Measurements from ENCODE around the gene ZNF8. TPM values are rescaled to one million over a fixed set of nuclear protein-coding genes. Genes with fewer than 3 reads are reported as not detected.
A peak's percentile ranks its signal among the peaks of the same experiment; 100 is the strongest.

ZNF8 gene
- total RNA-seq, 2 experiments from 2014 or later, result 5.2 to 5.8 TPM

GRCh38 chr19:58336216-58336615, 57.5 kb downstream of the ZNF8 start:
- no peak for DNase-seq
- H3K4me1 Mint-ChIP-seq (ENCODE audit: low read depth), result peaks cover 6% of the 10 kb centered on the region
- no peak overlapping the region for H3K27ac Mint-ChIP-seq
- TF ChIP-seq CTCF (IDR thresholded peaks at IDR 0.05), result no peak
- H3K4me3 Mint-ChIP-seq, result no peak overlapping the region
- H3K9me3 Mint-ChIP-seq, result no peaks in the 10 kb centered on the region
- POLR2A ChIA-PET, result interaction anchor here (1.7 kb wide), 1 partner anchor 11 kb away, joined by 4 read pairs; no protein-coding TSS in a partner anchor
- intact Hi-C loops (cut with micrococcal nuclease), result no loop called here
- H3K27me3 Mint-ChIP-seq, result no peaks in the 10 kb centered on the region
- ATAC-seq, result no peak
- CTCF ChIA-PET, result no interaction called here
- peaks cover 36% of the 10 kb centered on the region for H3K36me3 Mint-ChIP-seq (ENCODE audit: low read depth)

GRCh38 chr19:58336820-58337219, 58.1 kb downstream of the ZNF8 start:
- no peak for DNase-seq
- peaks cover 38% of the 10 kb centered on the region for H3K36me3 Mint-ChIP-seq (ENCODE audit: low read depth)
- intact Hi-C loops (cut with micrococcal nuclease), result no loop called here
- H3K4me1 Mint-ChIP-seq (ENCODE audit: low read depth), result peaks cover 6% of the 10 kb centered on the region
- no peak for TF ChIP-seq CTCF (IDR thresholded peaks at IDR 0.05)
- no peaks in the 10 kb centered on the region for H3K27me3 Mint-ChIP-seq
- H3K27ac Mint-ChIP-seq, result no peak overlapping the region
- ChIA-PET CTCF (no interaction called here), POLR2A (interaction anchor here (1.7 kb wide), 1 partner anchor 10 kb away, joined by 4 read pairs; no protein-coding TSS in a partner anchor)
- no peaks in the 10 kb centered on the region for H3K9me3 Mint-ChIP-seq
- no peak overlapping the region for H3K4me3 Mint-ChIP-seq
- ATAC-seq, result no peak

- Mint-ChIP-seq H3K4me1 (ENCODE audit: low read depth) (peaks cover 6% of the 10 kb centered on the region), H3K27me3 (no peaks in the 10 kb centered on the region), H3K27ac (no peak overlapping the region), H3K9me3 (no peaks in the 10 kb centered on the region), H3K4me3 (no peak overlapping the region), H3K36me3 (ENCODE audit: low read depth) (peaks cover 42% of the 10 kb centered on the region)
- ATAC-seq (no peak), DNase-seq (no peak)
- intact Hi-C loops (cut with micrococcal nuclease), result no loop called here
- CTCF ChIA-PET, result interaction anchor here (1.1 kb wide), 1 partner anchor 9 kb away, joined by 3 read pairs; no protein-coding TSS in a partner anchor
- no peak for TF ChIP-seq CTCF (IDR thresholded peaks at IDR 0.05)
- POLR2A ChIA-PET, result no interaction called here
Observed at GRCh38 chr19:58338336-58338735, 59.6 kb downstream of the ZNF8 start.

- no peak overlapping the region for H3K27ac Mint-ChIP-seq
- DNase-seq, result no peak
- H3K4me1 Mint-ChIP-seq (ENCODE audit: low read depth), result peaks cover 6% of the 10 kb centered on the region
- intact Hi-C loops (cut with micrococcal nuclease), result no loop called here
- no peaks in the 10 kb centered on the region for H3K27me3 Mint-ChIP-seq
- ChIA-PET POLR2A (interaction anchor here (1.2 kb wide), 1 partner anchor 18 kb away, joined by 4 read pairs; no protein-coding TSS in a partner anchor), CTCF (interaction anchor here (0.7 to 1.1 kb wide), 2 partner anchors 8 to 12 kb away, joined by 3 read pairs; partner anchors contain the start of gene ZSCAN22)
- no peak for ATAC-seq
- peaks cover 45% of the 10 kb centered on the region for H3K36me3 Mint-ChIP-seq (ENCODE audit: low read depth)
- H3K9me3 Mint-ChIP-seq, result no peaks in the 10 kb centered on the region
- no peak overlapping the region for H3K4me3 Mint-ChIP-seq
- no peak for TF ChIP-seq CTCF (IDR thresholded peaks at IDR 0.05)
Observed at GRCh38 chr19:58338825-58339558, 60.2 kb downstream of the ZNF8 start.

- no peaks in the 10 kb centered on the region for H3K9me3 Mint-ChIP-seq
- POLR2A ChIA-PET, result interaction anchor here (0.7 to 2.9 kb wide), 3 partner anchors 10 to 34 kb away, joined by 3 to 14 read pairs (median 3); no protein-coding TSS in a partner anchor
- H3K4me1 Mint-ChIP-seq (ENCODE audit: low read depth), result peaks cover 23% of the 10 kb centered on the region
- ATAC-seq (no peak), DNase-seq (no peak)
- H3K4me3 Mint-ChIP-seq, result peak overlapping the region; percentile 96
- H3K27ac Mint-ChIP-seq, result peak overlapping the region; percentile 52
- intact Hi-C loops (cut with micrococcal nuclease), result no loop called here
- H3K36me3 Mint-ChIP-seq (ENCODE audit: low read depth), result peaks cover 24% of the 10 kb centered on the region
- no peaks in the 10 kb centered on the region for H3K27me3 Mint-ChIP-seq
- no peak for TF ChIP-seq CTCF (IDR thresholded peaks at IDR 0.05)
- CTCF ChIA-PET, result interaction anchor here (1.3 to 1.6 kb wide), 2 partner anchors 17 to 173 kb away, joined by 3 to 4 read pairs; partner anchors contain the start of gene ZNF497
Observed at GRCh38 chr19:58345558-58345957, 66.8 kb downstream of the ZNF8 start.

Data from activated CD8-positive, alpha-beta T cell treated with anti-CD3 and anti-CD28 coated beads for 36 hours (primary cell).